Heart left ventricle (tissue), 16 donors: ENCODE data around the gene TMEM171. TPM values are rescaled to one million over a fixed set of nuclear protein-coding genes. Genes with fewer than 3 reads are reported as not detected.

ENCODE experiments used
- ATAC-seq, 4 donors: fragments of 200-7000 bp; cut with Tn5 transposase; one replicate each; pipeline ENCODE4 v1.9.1; 2020 to 2022; ENCODE audit warnings: moderate library complexity in 4 of 4, mild to moderate bottlenecking in 3 of 4, moderate number of reproducible peaks in 1 of 4
- DNase-seq, 5 donors: peaks; one replicate each; pipeline ENCODE4 v3.0.0-alpha.2; 2020
- H3K27ac ChIP-seq, 12 donors: fragments of 200-600 bp; sonication (generic) in 4 of 12; one replicate each; pipeline versions ENCODE4 v1.5.0 to v1.8.0; 2016 to 2022; ENCODE audit warnings: mild to moderate bottlenecking in 2 of 12
- H3K27me3 ChIP-seq, 9 donors: fragments of 200-600 bp; sonication (generic) in 2 of 9; one replicate each; pipeline versions ENCODE4 v1.5.1 to v1.8.0; 2016 to 2022; ENCODE audit warnings: mild to moderate bottlenecking in 3 of 9
- H3K36me3 ChIP-seq, 9 donors: fragments of 200-600 bp; sonication (generic) in 2 of 9; one replicate each; pipeline versions ENCODE4 v1.5.0 to v1.8.0; 2018 to 2022; ENCODE audit warnings: mild to moderate bottlenecking in 2 of 9
- H3K4me1 ChIP-seq, 12 donors: fragments of 200-600 bp; sonication (generic) in 4 of 12; one replicate each; pipeline versions ENCODE4 v1.5.0 to v1.8.0; 2016 to 2022; ENCODE audit warnings: mild to moderate bottlenecking in 3 of 12
- H3K4me3 ChIP-seq, 12 donors: fragments of 200-600 bp; sonication (generic) in 4 of 12; one replicate each; pipeline versions ENCODE4 v1.5.0 to v1.8.0; 2017 to 2022; ENCODE audit warnings: mild to moderate bottlenecking in 9 of 12, moderate library complexity in 4 of 12
- H3K9me3 ChIP-seq, 12 donors: fragments of 200-600 bp; sonication (generic) in 4 of 12; one replicate each; pipeline versions ENCODE4 v1.5.0 to v1.8.0; 2016 to 2022; ENCODE audit warnings: mild to moderate bottlenecking in 1 of 12
- POLR2A ChIP-seq, 2 donors: fragments of 450-650 bp; IDR thresholded peaks; one replicate each; pipeline ENCODE4 v1.6.1; 2017; ENCODE audit warnings: antibody characterized with exemption in 2 of 2, mild to moderate bottlenecking in 2 of 2, moderate library complexity in 2 of 2
- WGBS, 4 donors: extraction: QIAGEN DNeasy Blood & Tissue Kit in 2 of 4; methylation state at CpG; one replicate each; pipeline versions ENCODE4 v1.1.5 to v1.1.7; 2013 to 2018; 5-methylcytosine and 5-hydroxymethylcytosine counted together
- intact Hi-C, 10 donors: fragments of 100-400 bp; cut with DNase I; formaldehyde crosslinking; loops; one replicate each; pipeline versions ENCODE4 v1.11.1 to v1.14.2; 2022
- polyA plus RNA-seq, 2 donors: library from polyadenylated mRNA; stranded (reverse); fragments of 200-250 nt; gene quantifications; one replicate each; pipeline ENCODE4 v1.2.3, GENCODE V29; 2013
- total RNA-seq, 9 donors: library from RNA; depleted of rRNA in 2 of 9; stranded (reverse); fragments of >200 nt in 2 of 9; fragmentation: NEBNext Ultra II Directional in 3 of 9; extraction: Animal tissue kit (Norgen Biotek cat#: 25700) in 3 of 9; gene quantifications; one replicate each; pipeline versions ENCODE4 v1.1.0 to v1.2.4, GENCODE V29; 2016 to 2023
- TF ChIP-seq, protein P1 (sequence below), 12 donors: fragments of 200-600 bp; sonication (generic) in 4 of 12; IDR thresholded peaks; one replicate each; pipeline versions ENCODE4 v1.5.0 to v1.8.0; 2018 to 2022; ENCODE audit warnings: antibody characterized with exemption in 12 of 12, mild to moderate bottlenecking in 5 of 12
- donor health status: ischemic (EF 13 %, LVEDD 7.1; RV severe dilation, severe dysfunction).
- donor health status: healthy with polysubstance abuse.
- donor health status: DM: no; HTN: yes; CAD: no.
- donor health status: DM: no; HTN: no; CAD: no.
- donor health status: ischemic (EF 25% LVEDD 6.9; RV normal size, moderate dysfunction).
- donor health status: ischemic (EF 25% LVEDD 5.7; RV mildly dilated, moderate dysfunction).
- donor health status: healthy.
- donor health status: DM: yes; HTN: yes; CAD: no.
- donor health status: ischemic (EF 35%, LVEDD 5.7; RV mildly dilated, moderate dysfunction).
- donor health status: nonischemic (EF 11% LVEDD 7.7; RV severe dilation, severe dysfunction).
- donor health status: DM: yes; HTN: yes; CAD: no.
- donor health status: PGD.
- donor health status: ischemic (EF 29% LVEDD 5.4; RV normal size, mild dysfunction).
- donor health status: nonischemic (EF 23%, LVEDD 6.1; RV moderate dilation, normal function).

The TMEM171 gene
- total and polyA plus RNA-seq, 11 donors = 0.27 TPM; not detected in 10

DNA sequence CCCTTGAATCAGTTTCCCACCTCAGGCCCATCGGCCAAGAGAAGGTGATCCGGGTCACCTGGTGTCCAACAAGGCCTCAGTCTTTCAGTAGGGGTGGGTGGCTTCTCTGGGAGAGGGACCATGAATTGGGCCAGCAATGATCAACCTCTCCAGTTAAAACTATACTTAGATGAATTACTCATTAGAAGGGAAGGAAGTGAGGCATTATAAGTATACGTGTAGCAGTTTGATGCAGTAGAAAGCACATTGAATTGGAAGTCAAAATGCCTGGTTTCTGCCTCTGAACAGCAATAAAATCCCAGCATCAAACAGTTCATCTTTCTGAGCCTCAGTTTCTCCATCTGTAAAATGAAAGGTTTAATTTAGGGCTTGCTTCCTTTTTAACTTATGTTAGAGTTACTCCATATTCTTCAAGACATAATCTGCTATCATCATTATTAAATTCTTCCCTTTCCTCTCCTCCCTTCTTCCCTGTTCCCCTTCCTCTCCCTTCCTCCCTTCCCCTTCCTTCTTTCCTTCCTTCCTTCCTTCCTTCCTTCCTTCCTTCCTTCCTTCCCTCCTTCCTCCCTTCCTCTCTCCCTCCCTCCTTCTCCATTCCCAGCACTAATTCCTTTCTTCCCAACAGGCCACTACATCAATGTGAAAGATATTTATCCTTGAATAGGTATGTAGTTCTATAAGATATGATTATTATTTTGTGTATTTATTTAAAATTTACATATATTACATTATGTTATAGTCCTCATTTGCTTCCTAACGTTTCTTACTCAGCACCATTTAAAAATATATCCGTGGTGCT lies 34.0 kb downstream of the TMEM171 start:
- no peak for ATAC-seq
- Histone ChIP-seq H3K4me1 (no peaks in the 10 kb centered on the region), H3K27me3 (peaks cover 0 to 28% (median 0%) of the 10 kb centered on the region in 9 donors), H3K9me3 (no peaks in the 10 kb centered on the region), H3K27ac (no peak overlapping the region), H3K36me3 (no peaks in the 10 kb centered on the region), H3K4me3 (no peak overlapping the region)
- DNase-seq = no peak
- 77 to 83% (median 80%) methylated on average over 5 of the region's 5 CpGs for WGBS, 4 donors
- TF ChIP-seq, protein P1, sequence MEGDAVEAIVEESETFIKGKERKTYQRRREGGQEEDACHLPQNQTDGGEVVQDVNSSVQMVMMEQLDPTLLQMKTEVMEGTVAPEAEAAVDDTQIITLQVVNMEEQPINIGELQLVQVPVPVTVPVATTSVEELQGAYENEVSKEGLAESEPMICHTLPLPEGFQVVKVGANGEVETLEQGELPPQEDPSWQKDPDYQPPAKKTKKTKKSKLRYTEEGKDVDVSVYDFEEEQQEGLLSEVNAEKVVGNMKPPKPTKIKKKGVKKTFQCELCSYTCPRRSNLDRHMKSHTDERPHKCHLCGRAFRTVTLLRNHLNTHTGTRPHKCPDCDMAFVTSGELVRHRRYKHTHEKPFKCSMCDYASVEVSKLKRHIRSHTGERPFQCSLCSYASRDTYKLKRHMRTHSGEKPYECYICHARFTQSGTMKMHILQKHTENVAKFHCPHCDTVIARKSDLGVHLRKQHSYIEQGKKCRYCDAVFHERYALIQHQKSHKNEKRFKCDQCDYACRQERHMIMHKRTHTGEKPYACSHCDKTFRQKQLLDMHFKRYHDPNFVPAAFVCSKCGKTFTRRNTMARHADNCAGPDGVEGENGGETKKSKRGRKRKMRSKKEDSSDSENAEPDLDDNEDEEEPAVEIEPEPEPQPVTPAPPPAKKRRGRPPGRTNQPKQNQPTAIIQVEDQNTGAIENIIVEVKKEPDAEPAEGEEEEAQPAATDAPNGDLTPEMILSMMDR (IDR thresholded peaks at IDR 0.05) = no peak
- TF ChIP-seq POLR2A (IDR thresholded peaks at IDR 0.05) = no peak
- intact Hi-C loops = no loop called here

DNA sequence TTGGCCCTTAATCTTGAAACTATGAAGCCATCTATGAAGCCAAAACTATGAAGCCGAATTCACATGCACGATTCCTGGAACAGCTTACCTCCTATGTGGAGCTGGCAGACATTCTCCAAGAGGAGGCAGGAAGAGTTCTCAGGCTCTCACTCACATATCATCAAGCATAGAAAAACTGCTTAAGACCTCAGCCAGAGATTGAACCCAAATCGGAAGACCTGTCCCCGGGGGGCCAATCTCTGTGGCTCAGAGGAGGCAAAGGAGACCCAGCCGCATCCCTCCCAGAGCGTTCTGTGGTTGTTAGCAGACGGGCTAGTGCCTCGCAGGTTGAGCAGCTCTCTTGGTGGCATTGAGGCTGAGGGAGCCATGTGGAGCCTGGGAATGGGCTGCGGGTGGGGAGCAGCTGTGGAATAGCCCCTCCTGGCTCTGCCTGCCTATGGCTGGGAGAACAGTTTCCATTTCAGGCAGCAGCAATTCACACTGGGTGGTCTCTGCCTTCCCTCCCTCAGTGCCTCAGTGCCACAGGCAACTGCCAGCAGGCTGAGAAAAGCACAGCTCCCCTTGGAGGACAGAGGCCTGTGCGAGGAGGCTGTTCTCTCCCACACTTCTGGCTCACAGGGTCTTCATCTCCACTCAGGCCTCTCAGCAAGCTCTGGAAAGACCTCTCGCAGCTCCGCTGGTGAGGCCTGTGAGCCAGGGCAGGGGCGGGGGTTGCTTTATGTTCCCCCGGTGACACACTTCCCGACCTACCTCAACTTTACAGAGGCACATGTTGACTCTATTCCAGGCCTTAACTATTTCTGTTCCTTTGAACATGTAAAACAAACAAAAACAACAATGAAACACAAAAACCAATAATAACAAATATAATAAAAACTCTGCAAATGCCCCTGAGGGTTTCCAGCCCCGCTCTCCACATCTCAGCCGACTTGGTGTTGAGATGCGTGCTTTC lies 35.2 kb downstream of the TMEM171 start:
- WGBS, 4 donors = 79 to 83% (median 82%) methylated on average over 18 of the region's 18 CpGs
- Histone ChIP-seq H3K4me3 (no peak overlapping the region), H3K36me3 (no peaks in the 10 kb centered on the region), H3K27me3 (peaks cover 0 to 35% (median 0%) of the 10 kb centered on the region in 9 donors), H3K4me1 (no peaks in the 10 kb centered on the region), H3K27ac (no peak overlapping the region), H3K9me3 (no peaks in the 10 kb centered on the region)
- ATAC-seq (no peak), DNase-seq (no peak)
- intact Hi-C loops = no loop called here
- no peak for TF ChIP-seq POLR2A (IDR thresholded peaks at IDR 0.05)
- TF ChIP-seq, protein P1 (IDR thresholded peaks at IDR 0.05) = no peak

DNA sequence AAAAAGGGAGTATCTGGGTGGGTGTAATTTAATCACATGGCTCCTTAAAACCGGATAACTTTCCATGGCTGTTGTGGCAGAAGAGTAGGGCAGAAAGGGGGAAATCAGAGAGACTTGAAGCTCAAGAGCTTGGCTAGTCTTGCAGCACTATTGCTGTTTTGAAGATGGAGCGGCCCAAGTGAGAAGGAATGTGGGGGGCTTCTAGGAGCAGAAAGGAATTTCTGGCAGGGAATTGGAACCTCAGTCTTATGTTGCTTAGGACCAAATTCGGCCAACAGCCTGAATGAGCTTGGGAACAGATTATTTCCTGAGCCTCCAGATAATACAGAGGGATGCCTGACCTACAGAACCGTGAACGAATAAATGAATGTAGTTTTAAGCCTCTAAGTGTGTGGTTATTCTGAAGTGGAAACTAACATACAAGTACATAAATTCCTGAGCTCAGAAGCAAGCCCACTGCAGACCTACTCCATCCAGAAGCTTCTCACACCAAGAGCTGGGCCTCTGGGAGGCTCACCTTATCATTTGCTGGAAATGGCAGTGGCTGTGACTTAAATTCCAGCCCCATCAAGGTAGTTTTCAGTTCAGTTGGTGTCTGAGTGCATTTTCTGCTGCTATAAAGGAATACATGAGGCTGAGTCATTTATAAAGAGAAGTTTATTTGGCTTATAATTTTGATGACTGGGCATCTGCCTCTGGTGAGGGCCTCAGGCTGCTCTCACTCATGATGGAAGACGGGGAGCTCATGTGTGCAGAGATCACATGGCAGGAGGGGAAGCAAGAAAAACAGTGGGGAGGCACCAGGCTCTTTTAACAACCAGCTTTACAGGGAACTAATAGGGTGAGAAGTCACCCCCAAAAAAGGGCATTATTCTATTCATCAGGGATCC lies 37.3 kb downstream of the TMEM171 start:
- no peak overlapping the region for H3K27ac ChIP-seq
- WGBS, 4 donors = 73 to 87% (median 80%) methylated on average over 6 of the region's 6 CpGs
- H3K9me3 ChIP-seq = no peaks in the 10 kb centered on the region
- no peak for TF ChIP-seq POLR2A (IDR thresholded peaks at IDR 0.05)
- ATAC-seq (no peak), DNase-seq (no peak)
- intact Hi-C loops = no loop called here
- no peaks in the 10 kb centered on the region for H3K4me1 ChIP-seq
- peaks cover 0 to 49% (median 0%) of the 10 kb centered on the region in 9 donors for H3K27me3 ChIP-seq
- no peak overlapping the region for H3K4me3 ChIP-seq
- H3K36me3 ChIP-seq = no peaks in the 10 kb centered on the region

DNA sequence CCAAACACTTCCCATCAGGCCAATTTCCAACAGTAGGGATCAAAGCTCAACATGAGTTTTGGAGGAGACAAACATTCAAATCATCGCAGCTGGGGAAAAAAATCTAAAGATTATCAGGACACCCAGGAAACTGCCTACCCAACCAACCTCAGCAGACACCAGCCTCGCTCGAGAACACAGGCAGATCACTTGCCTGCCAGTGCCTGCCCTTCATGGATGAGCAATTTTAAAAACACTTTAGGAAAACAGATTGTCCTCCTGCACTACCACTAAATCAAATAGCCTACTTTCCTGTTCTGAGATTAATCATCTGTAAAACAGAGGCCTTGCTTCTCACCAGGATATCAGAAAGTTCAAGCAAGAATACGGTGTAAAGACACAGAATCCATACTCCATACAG lies 37.9 kb downstream of the TMEM171 start:
- 91 to 97% (median 93%) methylated on average over 4 of the region's 4 CpGs for WGBS, 4 donors
- DNase-seq (no peak), ATAC-seq (no peak)
- intact Hi-C loops = no loop called here
- H3K27me3 ChIP-seq = peaks cover 0 to 54% (median 0%) of the 10 kb centered on the region in 9 donors
- no peak overlapping the region for H3K4me3 ChIP-seq
- no peaks in the 10 kb centered on the region for H3K4me1 ChIP-seq
- no peaks in the 10 kb centered on the region for H3K36me3 ChIP-seq
- H3K9me3 ChIP-seq = no peaks in the 10 kb centered on the region
- TF ChIP-seq POLR2A (IDR thresholded peaks at IDR 0.05) = no peak
- TF ChIP-seq, protein P1 (IDR thresholded peaks at IDR 0.05) = no peak
- H3K27ac ChIP-seq = no peak overlapping the region
